DOHH2 (cell line): Measurements from ENCODE around the gene FAU.

ENCODE experiments used
- H3F3A ChIP-seq: fragments of 200-600 bp; sonication (generic), shearing (Covaris generic); 2 replicates; pipeline ENCODE4 v1.6.0; 2016; ENCODE audit warnings: antibody characterized with exemption, mild to moderate bottlenecking; ENCODE audit not compliant: control insufficient read depth, insufficient read depth
- H3K27ac ChIP-seq: fragments of 200-600 bp; sonication (generic); 2 replicates; pipeline ENCODE4 v1.5.1; 2014; ENCODE audit warnings: low read depth, mild to moderate bottlenecking, low read length, moderate library complexity
- H3K27me3 ChIP-seq: fragments of 200-600 bp; sonication (generic); 2 replicates; pipeline ENCODE4 v1.6.1; 2014; ENCODE audit warnings: mild to moderate bottlenecking, low read length, mixed read lengths; ENCODE audit not compliant: control insufficient read depth
- H3K36me3 ChIP-seq: fragments of 200-600 bp; sonication (generic); 2 replicates; pipeline ENCODE4 v1.6.1; 2014; ENCODE audit warnings: mild to moderate bottlenecking, low read length, moderate library complexity, mixed read lengths; ENCODE audit not compliant: control insufficient read depth
- H3K4me1 ChIP-seq: fragments of 200-600 bp; sonication (generic); 2 replicates; pipeline ENCODE4 v1.6.1; 2014; ENCODE audit warnings: mild to moderate bottlenecking, low read length, mixed read lengths; ENCODE audit not compliant: control insufficient read depth
- H3K4me2 ChIP-seq: fragments of 200-600 bp; sonication (generic); 2 replicates; pipeline ENCODE4 v1.6.0; 2014; ENCODE audit warnings: mild to moderate bottlenecking, low read length, moderate library complexity
- H3K4me3 ChIP-seq: fragments of 200-600 bp; sonication (generic); 2 replicates; pipeline ENCODE4 v1.5.1; 2014; ENCODE audit warnings: mild to moderate bottlenecking, low read length, mixed read lengths
- H3K79me2 ChIP-seq: fragments of 200-600 bp; sonication (generic); 2 replicates; pipeline ENCODE4 v1.6.1; 2014; ENCODE audit warnings: mild to moderate bottlenecking, low read length, mixed read lengths; ENCODE audit not compliant: control insufficient read depth
- H3K9me2 ChIP-seq: fragments of 200-600 bp; sonication (generic); replicated peaks from 2 replicates; pipeline ENCODE4 v1.6.1; 2014; ENCODE audit warnings: mild to moderate bottlenecking, low read length, mixed read lengths; ENCODE audit not compliant: control insufficient read depth
- H3K9me3 ChIP-seq: fragments of 200-600 bp; sonication (generic); 2 replicates; pipeline ENCODE4 v1.6.1; 2014; ENCODE audit warnings: antibody characterized with exemption, low read length, mixed read lengths; ENCODE audit not compliant: control insufficient read depth, insufficient read depth
- H4K20me1 ChIP-seq: fragments of 200-600 bp; sonication (generic); 2 replicates; pipeline ENCODE4 v1.6.0; 2014; ENCODE audit warnings: low read depth, mild to moderate bottlenecking, antibody characterized with exemption, low read length, moderate library complexity; ENCODE audit not compliant: control insufficient read depth, insufficient read depth
- CTCF ChIP-seq: fragments of 200-600 bp; sonication (generic); IDR thresholded peaks from one replicate; pipeline ENCODE4 v1.5.1; 2014; ENCODE audit warnings: antibody characterized with exemption, mild to moderate bottlenecking, low read depth, low read length; ENCODE audit not compliant: poor library complexity, severe bottlenecking
- EZH2phosphoT487 ChIP-seq: fragments of 200-600 bp; sonication (generic); IDR thresholded peaks from 2 replicates; pipeline ENCODE4 v1.6.1; 2017; ENCODE audit warnings: borderline replicate concordance, mild to moderate bottlenecking, antibody characterized with exemption, low read length, moderate library complexity, mixed read lengths

FAU gene

DNA sequence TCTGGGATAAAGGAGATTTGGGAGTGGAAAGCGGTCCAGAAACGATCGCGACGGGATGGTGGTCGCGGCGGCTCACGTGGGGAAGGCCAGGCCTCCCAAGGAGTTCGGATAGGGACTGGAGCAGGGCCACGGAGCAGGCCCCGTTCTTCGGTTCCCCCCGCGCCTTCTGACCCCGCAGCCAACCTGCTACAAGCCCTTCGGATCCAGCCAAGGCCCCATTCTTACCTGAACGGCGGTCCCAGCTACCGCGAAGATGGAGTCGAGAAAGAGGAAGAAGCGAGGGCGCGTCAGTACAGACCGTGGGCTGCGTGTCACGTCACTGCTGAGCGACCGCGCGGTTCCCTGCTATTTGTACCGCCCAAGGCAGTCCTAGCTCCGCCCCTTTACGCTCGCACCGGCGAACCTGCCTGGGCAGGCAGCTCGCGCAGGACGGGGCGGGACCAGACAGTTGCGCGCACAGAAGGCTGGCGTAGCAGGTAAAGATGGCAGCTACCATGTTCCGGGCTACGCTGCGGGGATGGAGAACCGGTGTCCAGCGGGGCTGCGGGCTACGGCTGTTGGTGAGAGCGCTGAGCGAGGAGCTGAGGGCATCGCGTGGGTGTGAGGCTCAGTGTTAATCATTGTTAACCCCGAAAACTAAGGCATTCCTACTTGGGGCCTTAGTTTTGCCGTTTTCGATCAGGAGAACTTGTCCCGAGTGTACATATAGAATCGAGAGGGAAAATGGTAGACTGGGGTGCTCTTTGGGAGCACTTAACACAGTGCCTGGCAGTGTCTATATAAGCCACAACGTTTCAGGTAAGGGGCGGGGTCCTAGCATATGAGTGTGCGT is at the start of gene FAU, which contains the start of gene MRPL49:
TSS of gene FAU (minus strand) at position 270 of the 832 bp plus-strand sequence. CDS start 321 bp downstream, outside the sequence.
TSS of gene MRPL49 (plus strand) at position 457 of the 832 bp plus-strand sequence. CDS start at position 483, 26 bp downstream.
- H3K4me1 ChIP-seq = peaks cover 50% of the 10 kb centered on the region
- H3K36me3 ChIP-seq = peaks cover 85% of the 10 kb centered on the region
- peaks cover 56% of the 10 kb centered on the region for H3F3A ChIP-seq
- no peaks in the 10 kb centered on the region for H3K27me3 ChIP-seq
- H3K79me2 ChIP-seq = peaks cover 65% of the 10 kb centered on the region
- TF ChIP-seq EZH2phosphoT487 (no peak), CTCF (no peak)
- peak within 1 kb of the TSS; percentile 86 for H3K4me2 ChIP-seq
- H4K20me1 ChIP-seq = peaks cover 3% of the 10 kb centered on the region; the same call in 1 of the 2 replicates
- H3K9me3 ChIP-seq = no peaks in the 10 kb centered on the region
- peak within 1 kb of the TSS; percentile 100 for H3K4me3 ChIP-seq
- H3K9me2 ChIP-seq = no peaks in the 10 kb centered on the region
- peak within 1 kb of the TSS; percentile 86 for H3K27ac ChIP-seq

GRCh38 chr11:65170058-65170534 is 48.2 kb upstream of the FAU start, which contains the start of gene SPDYC:
TSS of gene SPDYC (plus strand) at chr11:65170233. CDS start at chr11:65171358, 1,125 bp downstream.
- Histone ChIP-seq H3K27ac (peak within 1 kb of the TSS; percentile 71), H3F3A (peaks cover 2% of the 10 kb centered on the region), H3K36me3 (no peaks in the 10 kb centered on the region), H3K4me2 (peak within 1 kb of the TSS; percentile 66), H3K79me2 (no peaks in the 10 kb centered on the region), H3K4me3 (peak within 1 kb of the TSS; percentile 41), H3K9me2 (no peaks in the 10 kb centered on the region), H3K27me3 (no peaks in the 10 kb centered on the region), H3K4me1 (peaks cover 29% of the 10 kb centered on the region), H4K20me1 (no peaks in the 10 kb centered on the region), H3K9me3 (no peaks in the 10 kb centered on the region)
- TF ChIP-seq CTCF (no peak), EZH2phosphoT487 (no peak)

DNA sequence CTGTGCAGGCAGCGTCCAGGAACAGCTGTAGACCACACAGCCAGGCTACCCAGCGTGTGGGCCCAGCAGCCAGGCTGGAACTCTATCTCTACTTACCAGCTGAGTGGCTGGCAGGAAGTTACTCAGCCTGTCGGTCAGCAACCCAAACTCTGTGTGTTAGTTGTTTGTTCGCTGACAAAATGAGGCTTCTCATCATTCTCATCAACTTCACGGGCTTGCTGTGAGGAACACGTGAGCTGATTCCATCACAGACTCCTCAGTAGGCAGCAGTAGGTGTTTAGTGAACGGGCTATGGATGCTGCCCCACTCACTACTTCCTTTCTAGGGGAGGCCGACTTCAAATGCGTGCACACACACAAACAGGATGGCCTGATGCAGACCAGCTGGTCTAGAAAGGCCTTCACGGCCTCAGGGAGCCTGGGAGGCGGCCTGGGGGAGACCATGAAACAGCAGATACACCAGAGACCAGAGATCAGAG is 47.3 kb upstream of the FAU start:
- Histone ChIP-seq H3K4me1 (peaks cover 29% of the 10 kb centered on the region), H3F3A (peaks cover 2% of the 10 kb centered on the region), H3K36me3 (no peaks in the 10 kb centered on the region), H4K20me1 (no peaks in the 10 kb centered on the region), H3K27me3 (no peaks in the 10 kb centered on the region), H3K27ac (peak overlapping the region; percentile 71), H3K4me3 (peak overlapping the region; percentile 41), H3K4me2 (peak overlapping the region; percentile 66), H3K9me3 (no peaks in the 10 kb centered on the region), H3K79me2 (no peaks in the 10 kb centered on the region), H3K9me2 (no peaks in the 10 kb centered on the region)
- no peak for TF ChIP-seq CTCF
- TF ChIP-seq EZH2phosphoT487 = no peak
